ENCODE results near the gene KIAA1671. TPM values are rescaled to one million over a fixed set of nuclear protein-coding genes. Genes with fewer than 3 reads are reported as not detected.

Gene KIAA1671
- total and polyA plus RNA-seq, 2 of the 13 experiments (the other 11 are each of a cell fraction or from before 2014, with no cell fraction given) = 13.5 to 13.6 TPM

DNA sequence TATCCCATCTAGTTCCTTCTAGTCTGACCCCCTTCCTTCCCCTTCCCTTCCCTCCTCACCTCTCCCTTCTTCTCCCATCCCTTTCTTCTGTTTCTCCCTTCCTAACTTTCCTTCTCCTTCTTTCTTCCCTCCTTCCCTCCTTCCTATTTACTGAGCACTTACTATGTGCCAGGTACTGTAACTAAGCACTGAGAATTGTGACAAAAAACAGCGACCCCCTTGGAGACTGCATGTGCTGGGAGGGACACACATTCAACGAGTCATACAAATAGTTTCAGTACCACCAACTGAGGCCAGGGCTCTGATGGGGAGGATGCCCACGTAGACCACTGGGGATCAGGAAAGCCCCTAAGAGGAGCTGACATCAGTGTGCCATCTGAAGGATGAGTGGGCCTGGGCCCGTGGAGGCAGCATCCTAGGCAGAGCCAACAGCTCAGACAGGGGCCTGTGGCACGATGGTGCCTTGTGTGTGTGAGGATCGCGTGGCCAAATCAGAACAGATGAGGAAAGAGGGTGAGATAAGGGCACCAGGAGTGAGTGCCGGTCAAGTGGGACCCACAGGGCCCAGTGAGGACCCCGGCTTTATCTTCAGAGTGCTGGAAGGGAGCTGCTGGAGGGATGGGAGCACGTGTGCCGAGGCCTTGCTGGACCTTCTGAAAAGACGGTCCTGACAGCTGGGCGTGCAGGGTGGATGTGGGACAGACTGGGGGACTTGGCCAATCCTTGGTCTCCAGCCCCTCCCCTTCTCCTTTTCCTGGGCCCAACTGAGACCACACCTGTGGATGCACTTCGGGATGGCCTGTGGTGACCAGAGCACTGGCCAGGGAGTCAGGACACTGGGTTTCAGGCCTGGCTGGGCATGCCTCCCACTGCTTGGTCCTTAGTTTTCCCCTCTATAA, 208.8 kb downstream of the KIAA1671 start:
- in situ Hi-C loops (cut with HindIII; ENCODE audit: extremely low pct_ligation_motif_present, low pct_unique_long_range_greater_than_20kb) = no loop called here
- TF ChIP-seq, protein P1, sequence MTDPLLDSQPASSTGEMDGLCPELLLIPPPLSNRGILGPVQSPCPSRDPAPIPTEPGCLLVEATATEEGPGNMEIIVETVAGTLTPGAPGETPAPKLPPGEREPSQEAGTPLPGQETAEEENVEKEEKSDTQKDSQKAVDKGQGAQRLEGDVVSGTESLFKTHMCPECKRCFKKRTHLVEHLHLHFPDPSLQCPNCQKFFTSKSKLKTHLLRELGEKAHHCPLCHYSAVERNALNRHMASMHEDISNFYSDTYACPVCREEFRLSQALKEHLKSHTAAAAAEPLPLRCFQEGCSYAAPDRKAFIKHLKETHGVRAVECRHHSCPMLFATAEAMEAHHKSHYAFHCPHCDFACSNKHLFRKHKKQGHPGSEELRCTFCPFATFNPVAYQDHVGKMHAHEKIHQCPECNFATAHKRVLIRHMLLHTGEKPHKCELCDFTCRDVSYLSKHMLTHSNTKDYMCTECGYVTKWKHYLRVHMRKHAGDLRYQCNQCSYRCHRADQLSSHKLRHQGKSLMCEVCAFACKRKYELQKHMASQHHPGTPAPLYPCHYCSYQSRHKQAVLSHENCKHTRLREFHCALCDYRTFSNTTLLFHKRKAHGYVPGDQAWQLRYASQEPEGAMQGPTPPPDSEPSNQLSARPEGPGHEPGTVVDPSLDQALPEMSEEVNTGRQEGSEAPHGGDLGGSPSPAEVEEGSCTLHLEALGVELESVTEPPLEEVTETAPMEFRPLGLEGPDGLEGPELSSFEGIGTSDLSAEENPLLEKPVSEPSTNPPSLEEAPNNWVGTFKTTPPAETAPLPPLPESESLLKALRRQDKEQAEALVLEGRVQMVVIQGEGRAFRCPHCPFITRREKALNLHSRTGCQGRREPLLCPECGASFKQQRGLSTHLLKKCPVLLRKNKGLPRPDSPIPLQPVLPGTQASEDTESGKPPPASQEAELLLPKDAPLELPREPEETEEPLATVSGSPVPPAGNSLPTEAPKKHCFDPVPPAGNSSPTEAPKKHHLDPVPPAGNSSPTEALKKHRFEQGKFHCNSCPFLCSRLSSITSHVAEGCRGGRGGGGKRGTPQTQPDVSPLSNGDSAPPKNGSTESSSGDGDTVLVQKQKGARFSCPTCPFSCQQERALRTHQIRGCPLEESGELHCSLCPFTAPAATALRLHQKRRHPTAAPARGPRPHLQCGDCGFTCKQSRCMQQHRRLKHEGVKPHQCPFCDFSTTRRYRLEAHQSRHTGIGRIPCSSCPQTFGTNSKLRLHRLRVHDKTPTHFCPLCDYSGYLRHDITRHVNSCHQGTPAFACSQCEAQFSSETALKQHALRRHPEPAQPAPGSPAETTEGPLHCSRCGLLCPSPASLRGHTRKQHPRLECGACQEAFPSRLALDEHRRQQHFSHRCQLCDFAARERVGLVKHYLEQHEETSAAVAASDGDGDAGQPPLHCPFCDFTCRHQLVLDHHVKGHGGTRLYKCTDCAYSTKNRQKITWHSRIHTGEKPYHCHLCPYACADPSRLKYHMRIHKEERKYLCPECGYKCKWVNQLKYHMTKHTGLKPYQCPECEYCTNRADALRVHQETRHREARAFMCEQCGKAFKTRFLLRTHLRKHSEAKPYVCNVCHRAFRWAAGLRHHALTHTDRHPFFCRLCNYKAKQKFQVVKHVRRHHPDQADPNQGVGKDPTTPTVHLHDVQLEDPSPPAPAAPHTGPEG (CRISPR knock-in tag; IDR thresholded peaks at IDR 0.05) = no peak
- TF ChIP-seq, protein P2, sequence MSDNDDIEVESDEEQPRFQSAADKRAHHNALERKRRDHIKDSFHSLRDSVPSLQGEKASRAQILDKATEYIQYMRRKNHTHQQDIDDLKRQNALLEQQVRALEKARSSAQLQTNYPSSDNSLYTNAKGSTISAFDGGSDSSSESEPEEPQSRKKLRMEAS (IDR thresholded peaks at IDR 0.05) = no peak
- TF ChIP-seq ZNF460 (CRISPR knock-in tag; IDR thresholded peaks at IDR 0.05; ENCODE audit: borderline replicate concordance) (no peak), U2AF1 (optimal IDR thresholded peaks at IDR 0.05; ENCODE audit: low read depth, low read length) (no peak), MEIS2 (CRISPR knock-in tag; IDR thresholded peaks at IDR 0.05) (no peak), ZSCAN25 (CRISPR knock-in tag; IDR thresholded peaks at IDR 0.05) (no peak), ZSCAN31 (CRISPR knock-in tag; IDR thresholded peaks at IDR 0.05; ENCODE audit: low read depth) (no peak), JUNB (CRISPR knock-in tag; IDR thresholded peaks at IDR 0.05; ENCODE audit: borderline replicate concordance) (no peak), ERF (CRISPR knock-in tag; IDR thresholded peaks at IDR 0.05) (no peak)
- TF ChIP-seq, protein P3, sequence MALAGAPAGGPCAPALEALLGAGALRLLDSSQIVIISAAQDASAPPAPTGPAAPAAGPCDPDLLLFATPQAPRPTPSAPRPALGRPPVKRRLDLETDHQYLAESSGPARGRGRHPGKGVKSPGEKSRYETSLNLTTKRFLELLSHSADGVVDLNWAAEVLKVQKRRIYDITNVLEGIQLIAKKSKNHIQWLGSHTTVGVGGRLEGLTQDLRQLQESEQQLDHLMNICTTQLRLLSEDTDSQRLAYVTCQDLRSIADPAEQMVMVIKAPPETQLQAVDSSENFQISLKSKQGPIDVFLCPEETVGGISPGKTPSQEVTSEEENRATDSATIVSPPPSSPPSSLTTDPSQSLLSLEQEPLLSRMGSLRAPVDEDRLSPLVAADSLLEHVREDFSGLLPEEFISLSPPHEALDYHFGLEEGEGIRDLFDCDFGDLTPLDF (CRISPR knock-in tag; IDR thresholded peaks at IDR 0.05) = no peak

More for the DNA sequence above, 208.8 kb downstream of the KIAA1671 start:
- peaks cover 29% of the 10 kb centered on the region for H3K4me1 ChIP-seq (ENCODE audit: insufficient read depth, low read length)
- no peak overlapping the region for H3K27ac ChIP-seq (ENCODE audit: extremely low read length, insufficient read depth, low read length)
- WGBS (ENCODE audit: low lambda C conversion rate) = 98% methylated on average over 12 of the region's 14 CpGs
- intact Hi-C loops (cut with micrococcal nuclease; ENCODE audit: unreplicated experiment) = no loop called here
- no peak overlapping the region for H3K4me2 ChIP-seq (ENCODE audit: low read depth, low read length)
- H3K4me3 ChIP-seq (replicated peaks in 1 of 3; ENCODE audit: insufficient read depth in 1 of 3, low read depth in 2 of 3, low read length in 3 of 3) = no peak overlapping the region
- POLR2A ChIA-PET = no interaction called here
- H3K79me2 ChIP-seq (ENCODE audit: insufficient read depth, low read length) = peaks cover 5% of the 10 kb centered on the region
- H2AFZ ChIP-seq (ENCODE audit: low read length) = no peak overlapping the region
- peaks cover 3 to 6% of the 10 kb centered on the region in 2 experiments; a peak in 2 of 5 replicates for H3K36me3 ChIP-seq (replicated peaks in 1 of 2; ENCODE audit: control insufficient read depth in 1 of 2, insufficient read depth in 2 of 2, low read length in 2 of 2)
- no peak overlapping the region for H3K9ac ChIP-seq (ENCODE audit: insufficient read depth, low read depth, low read length)
- no peaks in the 10 kb centered on the region for H3K9me3 ChIP-seq (ENCODE audit: low read length)
- H4K20me1 ChIP-seq (ENCODE audit: insufficient read depth, low read length) = peaks cover 7% of the 10 kb centered on the region
- no peak for DNase-seq (ENCODE audit: low spot score)
- no peak for FAIRE-seq
- CTCF ChIA-PET (ENCODE audit: low intra/inter-chr PET ratio, low total read pairs) = no interaction called here
- no peak for ATAC-seq
- no peaks in the 10 kb centered on the region for H3K27me3 ChIP-seq (ENCODE audit: control insufficient read depth in 1 of 2, insufficient read depth in 2 of 2, low read length in 2 of 2)
- no TSS peak for BruUV-seq (replicated peaks)
